Thyroid gland (tissue), 4 donors: ENCODE results near the gene DSCAM. TPM values are rescaled to one million over a fixed set of nuclear protein-coding genes. Genes with fewer than 3 reads are reported as not detected.

Experiments
- DNase-seq, 2 donors: peaks; one replicate each; pipeline ENCODE4 v3.0.0-alpha.2; 2019
- H3K27ac ChIP-seq, 3 donors: fragments of 200-600 bp; sonication (generic); 1 replicate in 2 of 3; 2 replicates in 1 of 3; pipeline ENCODE4 v1.5.1; 2016 to 2019; ENCODE audit warnings: mild to moderate bottlenecking in 1 of 3, moderate library complexity in 1 of 3
- H3K27me3 ChIP-seq: fragments of 200-600 bp; sonication (generic); one replicate; pipeline ENCODE4 v1.5.1; 2019
- H3K36me3 ChIP-seq, 2 donors: fragments of 200-600 bp; sonication (generic); one replicate each; pipeline ENCODE4 v1.5.1; 2016 to 2019
- H3K4me1 ChIP-seq, 2 donors: fragments of 200-600 bp; sonication (generic); one replicate each; pipeline ENCODE4 v1.5.1; 2017 to 2019
- H3K4me3 ChIP-seq, 3 donors: fragments of 200-600 bp; sonication (generic); replicated peaks in 1 of 3; 1 replicate in 2 of 3; 2 replicates in 1 of 3; pipeline ENCODE4 v1.5.1; 2016; ENCODE audit warnings: mild to moderate bottlenecking in 1 of 3
- H3K9me3 ChIP-seq: fragments of 200-600 bp; sonication (generic); one replicate; pipeline ENCODE4 v1.5.1; 2017
- POLR2A ChIP-seq, 2 donors: fragments of 450-650 bp; IDR thresholded peaks; one replicate each; pipeline ENCODE4 v1.6.1; 2017; ENCODE audit warnings: antibody characterized with exemption in 2 of 2, mild to moderate bottlenecking in 2 of 2, moderate library complexity in 1 of 2
- WGBS, 2 donors: methylation state at CpG; one replicate each; pipeline ENCODE4 v1.1.5; 2017; 5-methylcytosine and 5-hydroxymethylcytosine counted together
- intact Hi-C: fragments of 100-400 bp; cut with DNase I; formaldehyde crosslinking; loops from one replicate; pipeline ENCODE4 v1.15.1; 2023
- total RNA-seq, 4 donors: library from RNA; depleted of rRNA; stranded (reverse); fragments of >200 nt; gene quantifications; one replicate each; pipeline ENCODE4 v1.2.3, GENCODE V29; 2016
- TF ChIP-seq, protein P1 (sequence below), 6 experiments: fragments of 200-600 bp in 3 of 6; fragments of 450-650 bp in 3 of 6; sonication (generic) in 3 of 6; IDR thresholded peaks; one replicate each; pipeline ENCODE4 v1.5.1; 2016 to 2019; ENCODE audit warnings: antibody characterized with exemption in 6 of 6, mild to moderate bottlenecking in 2 of 6, inconsistent platforms in 1 of 6, moderate library complexity in 1 of 6

DSCAM gene
- total RNA-seq, 4 donors from 2014 or later: 0.20 TPM; not detected in 3

DNA sequence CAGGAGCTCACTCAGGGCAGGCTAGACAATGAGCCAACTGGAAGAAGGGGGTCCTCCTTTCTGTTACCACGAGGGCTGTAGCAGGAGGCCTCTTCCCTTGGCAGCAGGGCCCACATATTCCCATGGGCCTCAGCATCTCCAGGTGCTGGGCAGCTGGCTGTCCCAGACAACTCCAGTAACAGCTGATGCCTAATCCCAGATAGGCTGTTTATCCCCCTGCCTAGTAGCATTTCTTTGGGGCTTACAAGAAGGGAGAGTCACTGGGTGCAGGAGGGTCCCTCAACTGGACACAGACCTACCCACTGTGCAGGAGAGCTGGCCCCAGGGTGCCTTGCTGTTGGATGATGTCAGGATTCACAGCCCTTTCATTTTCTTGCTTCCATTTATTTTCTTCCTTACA lies 278.2 kb downstream of the DSCAM start:
- Histone ChIP-seq H3K4me1 (no peaks in the 10 kb centered on the region), H3K27me3 (no peaks in the 10 kb centered on the region), H3K27ac (no peak overlapping the region), H3K4me3 (no peak overlapping the region), H3K36me3 (no peaks in the 10 kb centered on the region), H3K9me3 (no peaks in the 10 kb centered on the region)
- intact Hi-C loops: no loop called here
- WGBS, 2 donors: 27 to 31% methylated on average over 1 of the region's 1 CpG
- TF ChIP-seq, protein P1, sequence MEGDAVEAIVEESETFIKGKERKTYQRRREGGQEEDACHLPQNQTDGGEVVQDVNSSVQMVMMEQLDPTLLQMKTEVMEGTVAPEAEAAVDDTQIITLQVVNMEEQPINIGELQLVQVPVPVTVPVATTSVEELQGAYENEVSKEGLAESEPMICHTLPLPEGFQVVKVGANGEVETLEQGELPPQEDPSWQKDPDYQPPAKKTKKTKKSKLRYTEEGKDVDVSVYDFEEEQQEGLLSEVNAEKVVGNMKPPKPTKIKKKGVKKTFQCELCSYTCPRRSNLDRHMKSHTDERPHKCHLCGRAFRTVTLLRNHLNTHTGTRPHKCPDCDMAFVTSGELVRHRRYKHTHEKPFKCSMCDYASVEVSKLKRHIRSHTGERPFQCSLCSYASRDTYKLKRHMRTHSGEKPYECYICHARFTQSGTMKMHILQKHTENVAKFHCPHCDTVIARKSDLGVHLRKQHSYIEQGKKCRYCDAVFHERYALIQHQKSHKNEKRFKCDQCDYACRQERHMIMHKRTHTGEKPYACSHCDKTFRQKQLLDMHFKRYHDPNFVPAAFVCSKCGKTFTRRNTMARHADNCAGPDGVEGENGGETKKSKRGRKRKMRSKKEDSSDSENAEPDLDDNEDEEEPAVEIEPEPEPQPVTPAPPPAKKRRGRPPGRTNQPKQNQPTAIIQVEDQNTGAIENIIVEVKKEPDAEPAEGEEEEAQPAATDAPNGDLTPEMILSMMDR (IDR thresholded peaks at IDR 0.05): no peak
- no peak for TF ChIP-seq POLR2A (IDR thresholded peaks at IDR 0.05)
- DNase-seq: no peak

GRCh38 chr21:40567501-40567900 lies 279.5 kb downstream of the DSCAM start:
- Histone ChIP-seq H3K27ac (no peak overlapping the region), H3K4me3 (no peak overlapping the region), H3K9me3 (no peaks in the 10 kb centered on the region), H3K4me1 (no peaks in the 10 kb centered on the region), H3K36me3 (no peaks in the 10 kb centered on the region), H3K27me3 (no peaks in the 10 kb centered on the region)
- intact Hi-C loops: no loop called here
- no peak for DNase-seq
- WGBS, 2 donors: 47 to 52% methylated on average over 3 of the region's 3 CpGs
- TF ChIP-seq POLR2A (IDR thresholded peaks at IDR 0.05): no peak
- TF ChIP-seq, protein P1 (IDR thresholded peaks at IDR 0.05): no peak

DNA sequence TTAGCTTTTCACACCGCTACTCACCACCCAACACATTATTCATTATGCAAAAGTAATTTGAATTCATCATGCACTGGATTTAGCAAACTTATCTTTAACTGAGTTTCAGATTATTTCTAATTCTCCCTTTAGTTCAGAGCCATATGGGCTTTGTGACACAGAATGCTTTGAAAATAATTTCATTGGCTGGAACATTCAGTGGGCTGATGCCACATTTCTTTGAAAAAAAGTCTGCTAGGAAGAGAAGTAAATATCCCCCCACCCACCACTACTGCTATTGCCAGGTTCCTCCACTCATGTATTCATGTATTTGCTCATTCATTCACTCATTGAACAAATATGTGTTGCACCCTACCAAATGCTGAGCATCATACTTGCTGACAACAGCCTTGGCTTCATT lies 280.5 kb downstream of the DSCAM start:
- Histone ChIP-seq H3K36me3 (no peaks in the 10 kb centered on the region), H3K4me1 (no peaks in the 10 kb centered on the region), H3K27me3 (no peaks in the 10 kb centered on the region), H3K27ac (no peak overlapping the region), H3K9me3 (no peaks in the 10 kb centered on the region), H3K4me3 (no peak overlapping the region)
- no peak for TF ChIP-seq POLR2A (IDR thresholded peaks at IDR 0.05)
- TF ChIP-seq, protein P1 (IDR thresholded peaks at IDR 0.05): no peak
- intact Hi-C loops: no loop called here
- no peak for DNase-seq
- 38 to 91% methylated on average over 1 of the region's 1 CpG for WGBS, 2 donors

- Histone ChIP-seq H3K27ac (no peak overlapping the region), H3K36me3 (no peaks in the 10 kb centered on the region), H3K9me3 (no peaks in the 10 kb centered on the region), H3K4me1 (no peaks in the 10 kb centered on the region), H3K27me3 (no peaks in the 10 kb centered on the region), H3K4me3 (no peak overlapping the region)
- no peak for TF ChIP-seq POLR2A (IDR thresholded peaks at IDR 0.05)
- TF ChIP-seq, protein P1 (IDR thresholded peaks at IDR 0.05): no peak
- 60 to 64% methylated on average over 6 of the region's 6 CpGs for WGBS, 2 donors
- intact Hi-C loops: no loop called here
- DNase-seq: no peak
Measured at GRCh38 chr21:40564318-40564717, 282.6 kb downstream of the DSCAM start.

DNA sequence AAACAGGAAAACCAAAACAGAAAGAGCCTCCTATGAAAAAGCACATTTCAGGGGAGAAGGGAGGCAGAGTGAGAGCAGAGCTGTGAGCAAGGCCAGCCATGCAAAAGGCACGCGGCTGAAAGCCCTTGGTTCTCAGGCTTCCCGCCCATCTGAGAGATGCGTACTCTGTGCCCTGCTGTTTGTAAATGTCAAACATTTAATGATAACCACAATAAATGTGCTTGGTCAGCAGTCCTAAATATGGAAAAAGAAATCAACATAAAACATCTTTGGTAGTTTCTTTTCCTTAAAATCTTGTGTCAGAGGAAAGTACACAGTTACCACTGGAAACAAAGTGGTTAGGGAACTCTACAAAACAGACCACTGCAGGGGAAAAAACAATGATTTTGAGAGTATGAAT lies 283.1 kb downstream of the DSCAM start:
- H3K4me3 ChIP-seq: no peak overlapping the region
- no peak for TF ChIP-seq POLR2A (IDR thresholded peaks at IDR 0.05)
- TF ChIP-seq, protein P1 (IDR thresholded peaks at IDR 0.05): no peak
- intact Hi-C loops: no loop called here
- no peaks in the 10 kb centered on the region for H3K36me3 ChIP-seq
- WGBS, 2 donors: 58 to 64% methylated on average over 4 of the region's 4 CpGs
- no peak for DNase-seq
- H3K27ac ChIP-seq: no peak overlapping the region
- no peaks in the 10 kb centered on the region for H3K9me3 ChIP-seq
- no peaks in the 10 kb centered on the region for H3K27me3 ChIP-seq
- no peaks in the 10 kb centered on the region for H3K4me1 ChIP-seq
